Fibroblast of peridontal ligament (primary cell): ENCODE results near the gene POP7.
"Not testable (repeated sequence)": the region's sequence is repeated elsewhere in the genome, so short reads cannot be mapped to it uniquely, and the experiment has no call there.

Experiments used
- DNase-seq: peaks from one replicate; pipeline ENCODE4 v3.0.0-alpha.2; 2010; ENCODE audit errors: extremely low read depth

Gene POP7

GRCh38 chr7:100723732-100724275 lies 17.9 kb downstream of the POP7 start:
- no peak for DNase-seq

DNA sequence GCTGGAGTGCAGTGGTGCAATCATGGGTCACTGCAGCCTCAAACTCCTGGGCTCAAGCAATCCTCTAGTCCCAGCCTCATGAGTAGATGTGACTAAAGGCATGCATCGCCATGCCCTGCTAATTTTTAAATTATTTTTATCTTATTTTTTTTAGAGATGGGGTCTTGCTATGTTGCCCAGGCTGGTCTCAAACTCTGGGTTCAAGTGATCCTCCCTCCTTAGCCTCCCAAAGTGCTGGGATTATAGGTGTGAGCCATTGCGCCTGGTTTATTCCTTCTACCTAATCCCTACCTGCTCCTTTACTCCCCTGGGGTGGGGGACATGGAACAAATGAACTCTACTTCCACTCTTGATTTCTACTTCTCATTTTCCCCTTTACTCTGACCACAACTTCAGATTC lies 18.4 kb downstream of the POP7 start:
- not testable (repeated sequence) for DNase-seq

DNA sequence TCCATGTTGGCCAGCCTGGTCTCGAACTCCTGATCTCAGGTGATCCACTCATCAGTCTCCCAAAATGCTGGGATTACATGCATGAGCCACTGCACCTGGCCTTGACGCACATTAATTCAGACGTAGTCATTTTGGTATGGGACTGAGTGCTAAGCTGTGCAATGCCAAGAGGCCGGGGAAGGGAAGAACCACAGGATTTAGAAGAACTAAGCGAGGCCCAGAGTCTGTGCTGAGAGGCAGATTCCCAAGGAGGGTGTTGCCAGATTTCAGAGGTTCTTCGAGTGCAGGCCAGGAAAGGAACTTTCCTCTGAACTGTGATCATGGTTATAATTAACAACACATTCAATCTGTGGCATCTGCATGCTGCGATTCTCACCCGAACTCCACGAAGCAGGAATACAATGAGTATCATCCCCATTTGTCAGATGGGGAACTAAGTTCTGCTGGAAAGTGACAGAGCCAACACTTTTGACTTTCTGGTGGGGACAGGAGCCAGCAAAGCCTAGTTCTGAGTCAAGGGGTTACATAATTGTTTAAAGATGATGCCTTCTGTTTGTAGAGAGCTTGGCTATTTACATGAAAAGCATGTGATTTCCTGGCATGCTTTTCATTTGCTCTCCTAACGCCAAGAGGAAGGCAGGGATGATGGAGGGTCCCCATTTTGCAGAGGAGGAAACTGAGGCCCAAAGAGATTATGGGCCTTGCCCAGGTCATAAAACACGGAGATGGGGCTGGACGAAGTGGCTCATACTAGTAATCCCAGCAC lies 21.3 kb downstream of the POP7 start:
- peak; percentile 98 for DNase-seq

- DNase-seq: no peak
These were observed 22.3 kb downstream of the POP7 start for GRCh38 chr7:100728196-100728595.

DNA sequence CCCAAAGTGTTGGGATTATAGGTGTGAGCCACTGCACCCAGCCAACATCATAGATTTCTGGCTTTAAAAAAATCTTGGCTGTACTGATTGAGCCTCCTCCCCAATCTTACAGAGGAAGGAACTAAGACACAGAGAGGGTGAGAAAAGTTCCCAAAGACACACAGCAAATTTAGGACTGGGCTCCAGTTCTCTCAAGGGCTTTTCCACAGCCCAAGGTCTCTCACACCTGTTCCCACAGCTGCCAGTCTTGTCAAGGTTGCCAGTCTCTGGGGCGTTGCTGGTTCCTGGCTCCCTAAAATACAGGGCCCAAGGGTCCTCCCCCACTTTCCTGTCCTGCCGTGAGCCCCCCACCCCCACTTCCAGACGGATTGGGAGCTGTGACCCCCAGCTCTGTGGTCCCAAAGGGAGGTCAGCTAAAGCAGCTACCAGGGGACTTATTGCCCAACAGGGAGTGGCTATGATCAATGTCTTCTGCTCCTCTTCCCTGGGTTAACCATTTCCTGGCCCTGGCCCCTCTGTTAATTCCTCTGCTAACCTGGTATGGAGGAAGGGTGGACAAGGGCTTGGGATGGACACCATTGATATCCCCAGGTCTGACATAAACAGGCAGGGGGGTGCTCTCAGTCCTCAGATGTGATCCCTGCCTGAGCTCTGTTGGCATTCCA lies 24.3 kb downstream of the POP7 start:
- no peak for DNase-seq

DNA sequence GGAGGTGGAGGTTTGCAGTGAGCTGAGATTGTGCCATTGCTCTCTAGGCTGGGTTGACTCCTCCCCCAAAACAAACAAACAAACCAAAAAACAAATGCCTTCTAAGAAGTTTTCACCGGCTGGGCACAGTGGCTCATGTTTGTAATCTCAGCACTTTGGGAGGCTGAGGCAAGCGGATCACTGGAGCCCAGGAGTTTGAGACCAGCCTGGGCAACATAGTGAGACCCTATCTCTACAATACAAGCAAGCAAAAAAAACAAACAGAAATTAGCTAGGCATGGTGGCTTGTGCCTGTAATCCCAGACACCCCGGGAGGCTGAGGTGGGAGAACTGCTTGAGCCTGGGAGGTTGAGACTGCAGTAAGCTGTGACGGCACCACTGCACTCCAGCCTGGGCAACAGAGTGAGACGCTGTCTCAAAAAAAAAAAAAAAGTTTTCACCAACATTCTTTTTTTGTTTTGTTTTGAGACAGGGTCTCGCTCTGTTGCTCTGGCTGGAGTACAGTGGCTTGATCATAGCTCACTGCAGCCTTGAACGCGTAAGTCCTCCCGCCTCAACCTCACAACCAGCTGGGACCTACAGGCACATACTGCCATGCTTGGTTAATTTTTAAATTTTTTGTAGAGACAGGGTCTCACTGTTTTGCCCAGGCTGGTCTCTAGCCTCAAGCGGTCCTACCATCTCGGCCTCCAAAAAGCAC lies 26.2 kb downstream of the POP7 start:
- no peak for DNase-seq

DNA sequence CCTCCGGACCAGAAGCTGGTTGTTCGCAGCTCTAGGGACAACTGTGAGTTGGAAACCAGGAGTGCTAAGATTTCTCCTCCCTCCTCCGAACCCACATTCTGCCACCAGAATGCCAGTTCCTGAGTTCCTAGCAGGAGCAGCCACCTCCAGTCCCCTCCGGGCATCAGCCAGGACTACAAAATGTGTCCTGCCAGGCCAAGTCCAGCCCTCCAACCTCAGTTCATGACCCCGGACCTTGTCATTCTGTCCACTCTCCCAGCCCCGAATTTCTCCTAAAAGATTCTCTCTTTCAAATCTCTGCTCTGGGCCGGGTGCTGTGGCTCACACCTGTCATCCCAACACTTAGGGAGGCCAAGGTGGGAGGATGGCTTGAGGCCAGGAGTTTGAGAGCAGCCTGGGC lies 29.8 kb downstream of the POP7 start:
- DNase-seq: no peak

DNA sequence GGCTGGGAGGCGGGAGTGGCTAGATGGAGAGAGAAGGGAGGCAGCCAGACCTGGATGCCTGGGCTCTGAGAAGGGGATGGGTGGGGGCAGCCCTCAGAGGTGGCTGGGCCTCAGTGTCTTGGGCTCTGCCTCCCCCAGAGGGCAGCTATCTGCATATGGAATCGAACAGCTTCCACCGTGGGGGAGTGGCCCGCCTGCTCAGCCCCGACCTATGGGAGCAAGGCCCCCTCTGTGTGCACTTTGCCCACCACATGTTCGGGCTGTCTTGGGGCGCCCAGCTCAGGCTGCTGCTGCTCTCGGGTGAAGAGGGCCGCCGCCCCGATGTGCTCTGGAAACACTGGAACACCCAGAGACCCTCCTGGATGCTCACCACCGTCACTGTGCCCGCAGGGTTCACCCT lies 30.8 kb downstream of the POP7 start:
- DNase-seq: no peak

DNA sequence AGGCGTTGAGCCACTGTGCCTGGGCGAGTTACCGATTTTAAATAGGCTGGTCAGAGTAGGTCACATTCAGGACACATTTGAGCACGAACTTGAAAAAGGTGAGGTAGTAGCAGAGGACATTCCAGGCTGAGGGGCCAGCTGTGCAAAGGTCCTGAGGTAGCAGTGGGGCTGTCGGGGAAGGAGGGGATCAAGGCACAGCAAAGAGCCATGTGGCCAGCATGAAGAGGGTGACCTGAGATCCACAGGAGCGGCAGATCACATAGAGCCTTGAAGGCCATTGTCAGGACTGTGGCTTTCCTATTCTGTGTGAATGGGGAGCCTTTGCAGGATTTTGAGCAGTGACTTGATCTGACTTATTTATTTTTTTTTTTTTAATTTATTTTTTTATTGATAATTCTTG lies 34.0 kb downstream of the POP7 start:
- DNase-seq: no peak

- DNase-seq: no peak
These were observed 38.7 kb downstream of the POP7 start for GRCh38 chr7:100744605-100745004.

DNA sequence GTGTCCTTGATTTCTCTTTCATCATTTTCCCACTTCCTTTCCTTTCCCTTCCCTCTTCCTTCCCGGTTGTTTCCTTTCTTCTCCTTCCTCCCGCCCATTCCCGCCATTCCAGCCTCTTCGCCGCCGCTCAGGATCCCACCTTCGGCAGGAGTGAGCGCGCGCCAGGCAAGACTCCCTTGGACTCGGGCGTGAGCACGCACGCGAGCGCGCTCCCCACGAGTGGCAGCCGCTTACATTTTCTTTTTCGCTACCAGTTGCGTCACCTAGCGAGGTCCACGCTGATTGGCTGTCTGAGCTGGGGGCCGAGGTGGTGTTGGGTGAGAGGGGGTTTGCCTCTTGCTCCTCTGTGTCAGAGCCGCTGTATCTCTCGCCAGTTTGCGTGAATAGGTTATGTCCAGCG lies 39.3 kb downstream of the POP7 start:
- peak; percentile 86 for DNase-seq

- DNase-seq: no peak
These were observed 47.1 kb downstream of the POP7 start for GRCh38 chr7:100752994-100753393.

DNA sequence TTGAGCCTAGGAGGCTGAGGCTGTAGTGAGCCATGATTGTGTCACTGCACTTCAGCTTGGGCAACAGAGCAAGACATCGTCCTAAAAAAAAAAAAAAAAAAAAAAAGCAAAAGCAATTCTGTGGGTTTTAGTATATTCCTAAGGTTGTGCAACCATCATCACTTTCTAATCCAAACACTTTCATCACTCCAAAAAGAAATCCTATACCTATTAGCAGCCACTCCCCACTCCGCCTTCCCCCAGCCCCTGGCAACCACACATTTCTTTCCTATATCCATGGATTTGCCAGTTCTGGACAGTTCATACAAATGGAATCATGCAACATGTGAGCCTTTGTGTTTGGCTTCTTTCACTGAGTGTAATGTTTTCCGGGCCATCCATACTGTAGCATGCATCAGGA lies 47.8 kb downstream of the POP7 start:
- peak; percentile 80 for DNase-seq
